ENCODE measurements around the gene WNT3A.

Gene WNT3A

DNA sequence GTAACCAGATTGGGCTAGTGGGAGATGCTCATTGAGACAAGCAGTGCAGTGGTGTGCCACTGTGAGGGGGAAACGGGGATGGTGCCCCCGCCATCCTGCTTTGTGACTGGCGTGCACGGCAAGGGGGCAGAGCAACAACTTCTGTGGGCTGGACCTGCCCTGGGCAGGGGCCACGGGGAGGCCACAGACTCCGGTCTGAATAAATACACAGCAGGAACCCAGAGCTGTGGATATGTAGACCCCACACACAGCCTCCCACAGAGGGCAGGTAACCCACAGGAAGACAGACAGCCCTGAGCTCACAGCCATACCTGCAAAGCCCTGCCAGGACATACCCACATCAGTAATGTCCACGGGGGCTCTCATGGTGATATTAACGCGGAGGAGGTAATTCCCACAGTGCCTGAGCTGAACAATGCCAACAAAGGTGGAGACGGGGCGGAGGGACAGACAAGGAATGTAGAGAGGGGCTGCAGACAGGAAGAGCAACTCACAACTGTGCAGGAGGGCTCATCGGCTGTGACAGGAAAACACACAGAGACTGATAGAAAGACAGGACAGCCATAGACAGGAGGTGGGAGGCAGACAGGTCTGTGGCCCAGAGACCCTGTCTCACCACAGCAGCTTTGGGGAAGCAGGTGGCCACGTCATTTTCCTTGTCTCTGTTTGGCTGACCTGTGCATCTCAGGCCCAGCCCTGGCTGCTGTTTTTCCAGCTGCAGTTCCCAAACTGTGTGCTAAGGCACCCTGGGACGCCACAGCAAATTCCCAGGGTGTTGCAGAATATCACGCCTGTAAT, 4.9 kb upstream of the WNT3A start:
- Histone ChIP-seq H3K9me3 (ENCODE audit: control insufficient read depth, low read depth, low read length) (no peaks in the 10 kb centered on the region), H3K4me1 (ENCODE audit: control insufficient read depth, low read depth, low read length) (peaks cover 7% of the 10 kb centered on the region), H3K9ac (ENCODE audit: low read length) (no peak overlapping the region), H3K27ac (ENCODE audit: low read length) (no peak overlapping the region), H3K36me3 (ENCODE audit: control insufficient read depth, low read depth, low read length) (no peaks in the 10 kb centered on the region), H3K4me3 (ENCODE audit: low read length) (no peak overlapping the region), H3K27me3 (ENCODE audit: control insufficient read depth, insufficient read depth, low read length) (peaks cover 69% of the 10 kb centered on the region)

DNA sequence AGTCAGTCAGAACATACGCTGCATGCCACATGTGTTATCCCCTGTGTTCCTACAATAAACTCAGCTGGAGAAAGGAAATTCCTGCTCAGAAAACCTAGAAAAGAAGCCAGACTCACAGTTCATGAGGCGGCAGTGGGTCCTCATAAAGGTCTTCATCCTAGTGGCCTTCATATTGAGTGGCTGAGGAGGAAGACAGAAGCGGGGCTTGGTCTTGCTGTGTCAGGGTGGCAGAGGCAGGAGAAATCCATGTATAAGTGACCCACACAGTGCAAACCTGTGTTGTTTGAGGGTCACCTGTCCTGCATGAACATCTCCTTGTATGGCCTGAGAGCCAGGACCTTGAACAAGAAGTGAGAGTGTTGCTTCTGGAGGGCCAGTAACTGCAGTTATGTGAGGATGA, 4.0 kb upstream of the WNT3A start:
- H3K27me3 ChIP-seq (ENCODE audit: control insufficient read depth, insufficient read depth, low read length): peaks cover 78% of the 10 kb centered on the region
- no peak overlapping the region for H3K4me3 ChIP-seq (ENCODE audit: low read length)
- H3K9me3 ChIP-seq (ENCODE audit: control insufficient read depth, low read depth, low read length): no peaks in the 10 kb centered on the region
- no peak overlapping the region for H3K27ac ChIP-seq (ENCODE audit: low read length)
- no peak overlapping the region for H3K9ac ChIP-seq (ENCODE audit: low read length)
- H3K36me3 ChIP-seq (ENCODE audit: control insufficient read depth, low read depth, low read length): no peaks in the 10 kb centered on the region
- peaks cover 7% of the 10 kb centered on the region for H3K4me1 ChIP-seq (ENCODE audit: control insufficient read depth, low read depth, low read length)

DNA sequence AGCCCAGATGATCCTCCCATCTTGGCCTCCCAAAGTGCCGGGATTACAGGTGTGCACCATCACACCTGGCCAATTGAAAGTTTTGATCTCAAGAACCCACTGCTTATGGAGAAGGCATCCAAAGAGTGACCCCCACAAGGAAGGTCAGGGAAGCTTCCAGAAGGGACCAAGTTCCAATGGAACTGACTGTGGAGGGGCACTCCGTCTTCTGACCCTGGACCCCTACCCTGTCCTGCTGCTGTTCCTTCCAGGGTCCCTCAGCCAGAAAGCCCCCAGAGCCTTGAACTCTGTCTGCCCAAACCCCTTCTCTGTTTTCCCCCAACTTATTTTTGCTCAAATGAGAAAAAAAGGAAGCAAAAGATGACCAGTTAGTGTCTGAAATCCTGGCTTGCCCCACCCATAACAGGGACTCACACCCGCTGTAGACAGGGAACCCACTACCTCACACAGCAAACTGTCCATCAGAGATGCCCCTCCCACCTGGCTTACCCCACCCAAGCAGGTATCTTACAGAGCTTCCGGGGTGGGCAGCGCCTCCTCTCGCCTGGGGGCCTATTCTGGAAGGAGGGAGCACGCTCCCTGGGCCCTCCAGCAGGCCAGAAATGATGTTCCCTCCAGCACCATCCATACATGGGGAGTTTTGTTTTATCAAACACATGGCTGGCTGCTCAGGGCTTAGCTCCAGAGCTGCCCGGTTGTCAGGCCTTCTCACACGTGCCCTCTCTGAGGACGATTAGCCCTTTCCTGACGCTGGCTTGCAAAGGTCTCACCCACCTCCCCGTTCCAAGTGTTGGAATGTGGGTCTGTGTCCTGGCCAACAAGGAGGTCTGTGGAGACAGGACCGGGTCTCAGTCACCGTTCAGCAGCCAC, 3.1 kb upstream of the WNT3A start:
- no peak overlapping the region for H3K9ac ChIP-seq (ENCODE audit: low read length)
- H3K36me3 ChIP-seq (ENCODE audit: control insufficient read depth, low read depth, low read length): no peaks in the 10 kb centered on the region
- peaks cover 87% of the 10 kb centered on the region for H3K27me3 ChIP-seq (ENCODE audit: control insufficient read depth, insufficient read depth, low read length)
- H3K4me3 ChIP-seq (ENCODE audit: low read length): no peak overlapping the region
- H3K27ac ChIP-seq (ENCODE audit: low read length): no peak overlapping the region
- H3K4me1 ChIP-seq (ENCODE audit: control insufficient read depth, low read depth, low read length): peaks cover 10% of the 10 kb centered on the region
- H3K9me3 ChIP-seq (ENCODE audit: control insufficient read depth, low read depth, low read length): no peaks in the 10 kb centered on the region

DNA sequence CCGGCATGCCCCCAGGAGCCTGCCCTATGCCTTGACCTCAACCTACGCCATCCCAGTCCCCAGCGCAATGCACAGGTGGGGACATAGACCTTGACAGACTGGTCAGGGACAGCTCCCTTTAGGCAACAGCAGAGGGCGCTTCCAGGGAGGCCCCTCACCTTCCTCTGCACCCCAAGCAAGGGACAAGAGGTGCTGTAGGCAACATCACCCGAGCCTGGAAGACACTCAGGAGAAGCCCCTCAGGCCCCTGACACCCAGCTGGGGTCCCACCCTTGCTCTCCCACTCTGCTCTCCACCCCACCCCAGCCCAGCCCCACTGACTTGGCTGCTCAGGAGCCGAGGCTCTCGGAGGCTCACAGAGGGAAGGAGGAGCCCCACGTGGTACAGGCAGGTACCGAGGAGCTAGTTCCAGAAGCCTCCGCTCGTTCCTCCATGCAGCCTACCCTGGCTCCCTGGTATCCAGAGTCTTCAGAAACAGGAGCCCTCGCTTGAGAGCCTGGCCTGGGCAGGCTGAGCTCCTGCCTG, 2.4 kb upstream of the WNT3A start:
- no peaks in the 10 kb centered on the region for H3K36me3 ChIP-seq (ENCODE audit: control insufficient read depth, low read depth, low read length)
- peaks cover 94% of the 10 kb centered on the region for H3K27me3 ChIP-seq (ENCODE audit: control insufficient read depth, insufficient read depth, low read length)
- H3K9me3 ChIP-seq (ENCODE audit: control insufficient read depth, low read depth, low read length): no peaks in the 10 kb centered on the region
- H3K9ac ChIP-seq (ENCODE audit: low read length): no peak overlapping the region
- peaks cover 10% of the 10 kb centered on the region for H3K4me1 ChIP-seq (ENCODE audit: control insufficient read depth, low read depth, low read length)
- no peak overlapping the region for H3K4me3 ChIP-seq (ENCODE audit: low read length)
- H3K27ac ChIP-seq (ENCODE audit: low read length): no peak overlapping the region

DNA sequence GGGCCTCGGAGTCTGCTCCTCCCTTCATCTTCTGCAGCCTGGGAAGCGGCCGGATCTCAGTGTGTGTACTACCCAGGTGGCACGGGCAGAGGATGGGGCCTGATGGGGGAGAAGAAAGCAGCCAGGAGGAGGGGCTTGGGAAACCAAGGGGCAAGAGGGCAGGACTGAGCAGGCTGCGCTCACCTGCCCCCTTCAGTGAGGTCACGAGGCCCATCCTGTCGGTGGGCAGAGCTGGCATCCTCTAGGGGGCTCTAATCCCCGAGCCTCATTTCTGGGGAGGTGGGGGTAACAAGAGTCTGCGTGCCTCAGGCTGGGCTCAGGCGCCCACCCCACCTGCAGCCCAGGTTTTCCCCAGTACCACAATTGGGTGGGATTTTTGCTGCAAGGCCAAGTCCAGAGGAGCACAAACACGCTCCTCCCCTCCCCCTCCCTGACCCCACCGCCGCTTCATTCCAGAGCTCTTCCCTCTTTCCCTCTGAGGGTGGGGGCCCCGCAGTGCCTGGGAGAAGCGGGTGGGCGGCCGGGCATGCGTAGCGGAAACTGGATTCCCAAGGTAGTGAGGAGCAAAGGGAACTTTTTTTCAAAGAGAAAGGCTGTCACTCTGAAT, 1.8 kb upstream of the WNT3A start:
- Histone ChIP-seq H3K36me3 (ENCODE audit: control insufficient read depth, low read depth, low read length) (no peaks in the 10 kb centered on the region), H3K9ac (ENCODE audit: low read length) (no peak overlapping the region), H3K4me3 (ENCODE audit: low read length) (no peak overlapping the region), H3K27ac (ENCODE audit: low read length) (no peak overlapping the region), H3K4me1 (ENCODE audit: control insufficient read depth, low read depth, low read length) (peaks cover 10% of the 10 kb centered on the region), H3K27me3 (ENCODE audit: control insufficient read depth, insufficient read depth, low read length) (peaks cover 98% of the 10 kb centered on the region), H3K9me3 (ENCODE audit: control insufficient read depth, low read depth, low read length) (no peaks in the 10 kb centered on the region)

DNA sequence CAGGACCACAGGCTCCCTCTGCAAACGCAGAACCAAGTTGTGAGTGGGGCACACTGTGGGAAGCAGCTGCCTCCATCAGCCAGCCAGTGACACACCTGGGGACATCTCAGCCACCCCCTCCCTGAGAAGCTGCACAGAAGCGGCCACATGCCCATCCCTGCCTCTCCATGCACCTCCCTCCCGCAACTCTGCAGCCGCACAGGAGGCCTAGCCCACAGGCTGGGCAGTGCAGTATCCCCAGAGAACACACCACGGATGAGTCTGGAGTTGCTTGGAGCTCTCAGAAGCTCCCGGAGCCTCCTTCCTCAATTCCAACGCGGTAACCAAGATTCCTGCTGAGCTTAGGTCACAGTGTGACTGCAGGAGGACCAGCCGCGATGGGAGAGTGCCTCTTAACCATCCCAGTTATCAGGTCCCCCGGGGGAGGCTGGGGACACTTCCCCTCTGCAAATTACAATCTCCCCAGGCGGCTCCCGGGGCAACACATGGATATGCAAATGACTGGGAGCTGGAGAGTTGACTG, 1.2 kb upstream of the WNT3A start:
- H3K4me3 ChIP-seq (ENCODE audit: low read length): no peak overlapping the region
- H3K9ac ChIP-seq (ENCODE audit: low read length): no peak overlapping the region
- peaks cover 98% of the 10 kb centered on the region for H3K27me3 ChIP-seq (ENCODE audit: control insufficient read depth, insufficient read depth, low read length)

DNA sequence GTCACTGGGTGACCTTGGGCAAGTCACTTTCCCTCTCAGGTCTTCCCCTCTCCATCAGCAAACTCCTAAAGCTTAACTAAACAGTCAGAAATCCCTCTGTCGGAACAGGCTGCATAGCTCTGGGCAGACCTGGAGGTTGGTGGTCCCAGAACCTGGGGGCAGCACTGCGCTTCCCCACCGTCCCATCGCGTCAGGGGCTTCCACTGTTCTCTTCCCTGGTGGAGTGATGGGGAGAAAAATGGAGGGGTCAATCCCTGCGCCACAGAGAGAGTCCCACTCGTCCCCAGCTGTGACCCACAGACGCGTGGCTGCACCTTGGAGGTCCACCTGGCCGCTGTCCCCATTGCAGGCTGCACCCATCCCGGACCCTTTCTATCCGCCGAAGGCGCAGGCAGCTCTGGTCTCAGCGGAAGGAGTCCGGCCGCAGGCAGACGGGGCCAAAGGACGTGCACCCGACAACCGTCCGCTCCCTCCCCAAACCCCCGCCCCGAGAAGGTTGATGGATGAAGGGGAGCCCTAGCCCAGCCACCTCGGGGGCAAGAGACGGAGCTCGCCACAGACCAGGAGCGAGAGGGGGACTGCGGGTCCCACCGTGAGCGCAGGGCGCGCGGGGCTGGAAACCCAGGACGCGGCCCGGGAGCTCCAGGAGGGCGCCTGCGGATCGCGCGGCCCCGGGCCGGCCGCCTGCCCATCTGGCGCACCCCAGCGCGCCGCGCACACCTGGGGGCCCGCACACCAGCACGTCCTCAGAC, 588 bp upstream of the WNT3A start:
- Histone ChIP-seq H3K9me3 (ENCODE audit: control insufficient read depth, low read depth, low read length) (no peaks in the 10 kb centered on the region), H3K9ac (ENCODE audit: low read length) (no peak overlapping the region), H3K36me3 (ENCODE audit: control insufficient read depth, low read depth, low read length) (no peaks in the 10 kb centered on the region), H3K27ac (ENCODE audit: low read length) (no peak overlapping the region), H3K4me1 (ENCODE audit: control insufficient read depth, low read depth, low read length) (peaks cover 10% of the 10 kb centered on the region), H3K4me3 (ENCODE audit: low read length) (peak overlapping the region; percentile 36), H3K27me3 (ENCODE audit: control insufficient read depth, insufficient read depth, low read length) (peaks cover 98% of the 10 kb centered on the region)

More for the DNA sequence above, 1.2 kb upstream of the WNT3A start:
- no peak overlapping the region for H3K27ac ChIP-seq (ENCODE audit: low read length)
- H3K36me3 ChIP-seq (ENCODE audit: control insufficient read depth, low read depth, low read length): no peaks in the 10 kb centered on the region
- H3K4me1 ChIP-seq (ENCODE audit: control insufficient read depth, low read depth, low read length): peaks cover 10% of the 10 kb centered on the region
- H3K9me3 ChIP-seq (ENCODE audit: control insufficient read depth, low read depth, low read length): no peaks in the 10 kb centered on the region

DNA sequence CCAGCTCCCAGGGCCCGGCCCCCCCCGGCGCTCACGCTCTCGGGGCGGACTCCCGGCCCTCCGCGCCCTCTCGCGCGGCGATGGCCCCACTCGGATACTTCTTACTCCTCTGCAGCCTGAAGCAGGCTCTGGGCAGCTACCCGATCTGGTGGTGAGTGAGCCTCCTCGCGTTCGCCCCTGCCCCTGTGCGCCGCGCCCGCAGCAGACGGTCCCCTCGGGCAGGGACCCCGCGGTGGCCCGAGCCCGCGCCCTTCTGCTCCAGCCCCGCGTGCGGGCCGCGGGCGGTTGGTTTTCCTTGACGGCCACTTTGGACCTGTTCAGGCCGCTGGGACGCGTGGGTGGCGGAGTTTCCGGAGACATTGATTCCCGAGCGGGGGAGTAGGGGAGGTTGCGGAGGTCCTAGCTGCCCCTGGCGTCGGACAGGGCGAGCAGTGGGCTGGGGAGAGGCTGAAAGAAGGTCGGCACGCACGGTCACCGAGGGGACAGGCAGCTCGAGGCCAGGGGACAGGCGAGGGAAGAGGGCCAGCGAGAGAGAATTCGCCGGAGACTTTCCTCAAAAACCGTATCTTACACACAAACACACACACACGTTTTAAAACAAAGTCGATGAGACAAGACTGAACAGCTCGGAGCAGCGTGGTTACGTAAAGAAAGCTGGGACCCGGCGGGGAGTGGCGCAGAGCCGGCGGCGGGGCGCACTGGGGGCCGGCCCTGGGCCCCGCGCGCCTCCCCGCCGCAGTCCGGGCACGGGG, 427 bp downstream of the WNT3A start:
- peaks cover 10% of the 10 kb centered on the region for H3K4me1 ChIP-seq (ENCODE audit: control insufficient read depth, low read depth, low read length)
- no peak overlapping the region for H3K27ac ChIP-seq (ENCODE audit: low read length)
- H3K4me3 ChIP-seq (ENCODE audit: low read length): peak overlapping the region; percentile 34
- H3K36me3 ChIP-seq (ENCODE audit: control insufficient read depth, low read depth, low read length): no peaks in the 10 kb centered on the region
- H3K27me3 ChIP-seq (ENCODE audit: control insufficient read depth, insufficient read depth, low read length): peaks cover 99% of the 10 kb centered on the region
- no peak overlapping the region for H3K9ac ChIP-seq (ENCODE audit: low read length)
- no peaks in the 10 kb centered on the region for H3K9me3 ChIP-seq (ENCODE audit: control insufficient read depth, low read depth, low read length)

DNA sequence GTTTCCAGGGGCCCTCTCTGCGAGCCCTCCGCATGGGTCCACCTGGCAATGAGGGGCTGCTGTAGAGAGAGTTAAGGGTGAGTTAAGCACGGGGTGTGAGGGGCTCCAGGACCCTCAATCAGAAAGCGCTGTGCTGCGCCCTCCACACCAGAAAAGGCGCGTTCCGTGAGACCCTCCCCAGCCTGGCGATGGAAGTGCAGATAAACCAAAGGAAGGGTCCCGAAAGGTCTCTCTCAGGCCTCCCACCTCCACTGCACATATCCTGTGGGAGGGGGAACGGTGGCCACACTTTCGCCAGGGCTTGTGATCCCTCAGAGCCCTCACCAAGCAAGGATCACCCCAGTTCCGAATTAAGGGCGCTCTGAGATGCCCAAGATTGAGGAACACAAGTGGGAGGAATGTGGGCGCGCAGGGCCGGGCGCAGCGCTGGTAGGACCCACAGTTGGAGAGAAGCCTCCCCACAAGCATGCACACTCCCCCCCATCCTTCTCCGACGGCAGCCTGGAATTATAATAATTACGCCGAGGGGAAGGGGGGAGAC, 1.1 kb downstream of the WNT3A start:
- Histone ChIP-seq H3K27ac (ENCODE audit: low read length) (no peak overlapping the region), H3K27me3 (ENCODE audit: control insufficient read depth, insufficient read depth, low read length) (peaks cover 99% of the 10 kb centered on the region), H3K9me3 (ENCODE audit: control insufficient read depth, low read depth, low read length) (no peaks in the 10 kb centered on the region), H3K4me3 (ENCODE audit: low read length) (peak overlapping the region; percentile 34), H3K36me3 (ENCODE audit: control insufficient read depth, low read depth, low read length) (no peaks in the 10 kb centered on the region), H3K4me1 (ENCODE audit: control insufficient read depth, low read depth, low read length) (peaks cover 10% of the 10 kb centered on the region), H3K9ac (ENCODE audit: low read length) (no peak overlapping the region)

DNA sequence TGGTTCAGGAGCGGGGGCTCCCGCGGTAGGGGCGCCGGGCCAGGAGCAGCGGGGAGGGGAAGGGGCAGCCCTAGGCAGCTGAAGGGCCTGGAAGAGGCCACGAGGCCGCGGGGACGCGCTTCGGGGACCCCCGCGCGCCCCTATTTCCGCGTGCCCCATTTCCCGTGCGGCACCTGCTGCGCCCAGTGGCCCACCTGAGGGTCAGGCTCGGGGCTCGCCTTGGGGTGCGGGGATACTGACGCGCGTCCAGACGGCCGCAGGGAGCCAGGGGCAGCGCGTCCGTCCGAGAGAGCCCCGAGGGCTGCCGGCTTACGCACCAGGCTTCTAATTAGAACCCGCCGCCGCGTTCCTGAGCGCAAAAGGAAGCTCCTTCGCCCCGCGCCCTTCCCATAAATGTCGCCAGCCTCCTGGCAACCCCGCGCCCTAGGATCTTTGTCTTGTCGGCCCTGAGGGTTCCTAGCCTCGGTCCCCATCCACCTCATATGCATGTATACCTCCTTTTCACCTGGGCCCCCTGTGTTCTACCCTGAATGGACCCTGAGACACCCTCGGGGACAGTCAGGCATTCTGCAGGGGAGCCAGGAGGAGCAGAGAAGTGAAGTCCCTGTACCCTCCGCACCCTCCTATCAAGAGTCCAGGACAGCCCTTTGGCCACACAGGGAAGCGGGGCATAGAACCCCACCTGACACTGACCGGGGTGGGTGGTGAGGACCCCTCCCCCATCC, 1.8 kb downstream of the WNT3A start:
- peak overlapping the region; percentile 34 for H3K4me3 ChIP-seq (ENCODE audit: low read length)
- H3K27ac ChIP-seq (ENCODE audit: low read length): no peak overlapping the region
- no peaks in the 10 kb centered on the region for H3K9me3 ChIP-seq (ENCODE audit: control insufficient read depth, low read depth, low read length)
- no peaks in the 10 kb centered on the region for H3K36me3 ChIP-seq (ENCODE audit: control insufficient read depth, low read depth, low read length)
- no peak overlapping the region for H3K9ac ChIP-seq (ENCODE audit: low read length)
- H3K27me3 ChIP-seq (ENCODE audit: control insufficient read depth, insufficient read depth, low read length): peaks cover 99% of the 10 kb centered on the region
- peaks cover 10% of the 10 kb centered on the region for H3K4me1 ChIP-seq (ENCODE audit: control insufficient read depth, low read depth, low read length)

All from iPS-18a (cell line).